GM21367 (cell line): ENCODE results near the gene SLC5A3.

Experiments
- ATAC-seq: cut with Tn5 transposase; IDR thresholded peaks from one replicate; pipeline ENCODE4 v1.9.1; 2021; ENCODE audit not compliant: unreplicated experiment

Gene SLC5A3

GRCh38 chr21:34065027-34065426 lies 8.4 kb upstream of the SLC5A3 start:
- no peak for ATAC-seq

- no peak for ATAC-seq
Measured at GRCh38 chr21:34071683-34072082, 1.7 kb upstream of the SLC5A3 start.

- ATAC-seq, result no peak
Measured at GRCh38 chr21:34072145-34073031, 990 bp upstream of the SLC5A3 start.

GRCh38 chr21:34073749-34074282 lies 438 bp downstream of the SLC5A3 start:
- peak; percentile 36 for ATAC-seq

GRCh38 chr21:34074283-34075090 lies 1.1 kb downstream of the SLC5A3 start:
- no peak for ATAC-seq

GRCh38 chr21:34075091-34075425 lies 1.7 kb downstream of the SLC5A3 start:
- no peak for ATAC-seq

GRCh38 chr21:34075760-34076660 lies 2.6 kb downstream of the SLC5A3 start:
- ATAC-seq, result no peak

GRCh38 chr21:34076835-34077234 lies 3.5 kb downstream of the SLC5A3 start:
- ATAC-seq, result no peak

GRCh38 chr21:34077888-34078287 lies 4.5 kb downstream of the SLC5A3 start:
- ATAC-seq, result no peak

GRCh38 chr21:34078915-34079314 lies 5.5 kb downstream of the SLC5A3 start:
- no peak for ATAC-seq

- no peak for ATAC-seq
Measured at GRCh38 chr21:34080710-34081109, 7.3 kb downstream of the SLC5A3 start.

GRCh38 chr21:34082769-34083168 lies 9.4 kb downstream of the SLC5A3 start:
- ATAC-seq, result no peak

GRCh38 chr21:34083357-34083756 lies 10.0 kb downstream of the SLC5A3 start:
- no peak for ATAC-seq

GRCh38 chr21:34085129-34085528 lies 11.8 kb downstream of the SLC5A3 start:
- no peak for ATAC-seq

GRCh38 chr21:34086887-34087306 lies 13.5 kb downstream of the SLC5A3 start:
- no peak for ATAC-seq

GRCh38 chr21:34088752-34089151 lies 15.4 kb downstream of the SLC5A3 start:
- ATAC-seq, result no peak

- no peak for ATAC-seq
Measured at GRCh38 chr21:34091032-34091431, 17.7 kb downstream of the SLC5A3 start.

- ATAC-seq, result no peak
Measured at GRCh38 chr21:34091607-34092006, 18.2 kb downstream of the SLC5A3 start.

- no peak for ATAC-seq
Measured at GRCh38 chr21:34092262-34092921, 19.0 kb downstream of the SLC5A3 start.

GRCh38 chr21:34093083-34093482 lies 19.7 kb downstream of the SLC5A3 start:
- ATAC-seq, result no peak
